Dendritic cell treated with granulocyte-macrophage colony-stimulating factor and Interleukin-4, amounts not matched to agents 40 ng/mL and 50 ng/mL, for 4 days (primary cell): ENCODE measurements around the gene SLC10A7.
"Not testable (repeated sequence)": the region's sequence is repeated elsewhere in the genome, so short reads cannot be mapped to it uniquely, and the experiment has no call there.

ENCODE experiments used
- H3K27ac Mint-ChIP-seq: one replicate; pipeline ENCODE4 v1.8.0; 2022; ENCODE audit warnings: mild to moderate bottlenecking, mixed read lengths
- H3K27me3 Mint-ChIP-seq: one replicate; pipeline ENCODE4 v1.8.0; 2022; ENCODE audit warnings: mild to moderate bottlenecking, mixed read lengths
- H3K36me3 Mint-ChIP-seq: one replicate; pipeline ENCODE4 v1.8.0; 2022; ENCODE audit warnings: low read depth, mixed read lengths
- H3K4me1 Mint-ChIP-seq: one replicate; pipeline ENCODE4 v1.8.0; 2022; ENCODE audit warnings: low read depth, mixed read lengths
- H3K4me3 Mint-ChIP-seq: one replicate; pipeline ENCODE4 v1.8.0; 2022; ENCODE audit warnings: mild to moderate bottlenecking, moderate library complexity, mixed read lengths
- H3K9me3 Mint-ChIP-seq: one replicate; pipeline ENCODE4 v1.8.0; 2022; ENCODE audit warnings: mixed read lengths
- intact Hi-C: fragments of 100-400 bp; cut with micrococcal nuclease; formaldehyde crosslinking; loops from one replicate; pipeline ENCODE4 v1.15.0; 2022

Gene SLC10A7

GRCh38 chr4:146398404-146398803 is 123.3 kb downstream of the SLC10A7 start:
- H3K4me1 Mint-ChIP-seq: no peaks in the 10 kb centered on the region
- no peaks in the 10 kb centered on the region for H3K36me3 Mint-ChIP-seq
- H3K4me3 Mint-ChIP-seq: no peak overlapping the region
- H3K9me3 Mint-ChIP-seq: no peaks in the 10 kb centered on the region
- H3K27me3 Mint-ChIP-seq: no peaks in the 10 kb centered on the region
- no peak overlapping the region for H3K27ac Mint-ChIP-seq
- intact Hi-C loops: no loop called here

GRCh38 chr4:146389561-146389960 is 132.2 kb downstream of the SLC10A7 start:
- no peak overlapping the region for H3K4me3 Mint-ChIP-seq
- no peaks in the 10 kb centered on the region for H3K36me3 Mint-ChIP-seq
- no peaks in the 10 kb centered on the region for H3K27me3 Mint-ChIP-seq
- intact Hi-C loops: no loop called here
- no peaks in the 10 kb centered on the region for H3K9me3 Mint-ChIP-seq
- no peaks in the 10 kb centered on the region for H3K4me1 Mint-ChIP-seq
- no peak overlapping the region for H3K27ac Mint-ChIP-seq

GRCh38 chr4:146382194-146382593 is 139.5 kb downstream of the SLC10A7 start:
- Mint-ChIP-seq H3K27ac (no peak overlapping the region), H3K27me3 (no peaks in the 10 kb centered on the region), H3K4me3 (no peak overlapping the region), H3K4me1 (no peaks in the 10 kb centered on the region), H3K9me3 (no peaks in the 10 kb centered on the region), H3K36me3 (no peaks in the 10 kb centered on the region)
- intact Hi-C loops: no loop called here

- Mint-ChIP-seq H3K9me3 (peaks cover 8% of the 10 kb centered on the region), H3K4me1 (no peaks in the 10 kb centered on the region), H3K4me3 (no peak overlapping the region), H3K27ac (no peak overlapping the region), H3K36me3 (no peaks in the 10 kb centered on the region), H3K27me3 (no peaks in the 10 kb centered on the region)
- intact Hi-C loops: no loop called here
Observed at GRCh38 chr4:146381263-146381872, 140.4 kb downstream of the SLC10A7 start.

- Mint-ChIP-seq H3K27ac (no peak overlapping the region), H3K9me3 (peaks cover 10% of the 10 kb centered on the region), H3K36me3 (no peaks in the 10 kb centered on the region), H3K4me3 (no peak overlapping the region), H3K4me1 (no peaks in the 10 kb centered on the region), H3K27me3 (no peaks in the 10 kb centered on the region)
- intact Hi-C loops: no loop called here
Observed at GRCh38 chr4:146379744-146380143, 142.0 kb downstream of the SLC10A7 start.

GRCh38 chr4:146371812-146372211 is 149.9 kb downstream of the SLC10A7 start:
- Mint-ChIP-seq H3K36me3 (no peaks in the 10 kb centered on the region), H3K9me3 (peaks cover 7% of the 10 kb centered on the region), H3K27me3 (no peaks in the 10 kb centered on the region), H3K4me1 (no peaks in the 10 kb centered on the region), H3K27ac (no peak overlapping the region), H3K4me3 (no peak overlapping the region)
- intact Hi-C loops: no loop called here

- Mint-ChIP-seq H3K9me3 (no peaks in the 10 kb centered on the region), H3K4me1 (no peaks in the 10 kb centered on the region), H3K4me3 (no peak overlapping the region), H3K27me3 (no peaks in the 10 kb centered on the region), H3K27ac (no peak overlapping the region), H3K36me3 (no peaks in the 10 kb centered on the region)
- intact Hi-C loops: no loop called here
Observed at GRCh38 chr4:146370841-146371240, 150.9 kb downstream of the SLC10A7 start.

GRCh38 chr4:146369446-146369845 is 152.3 kb downstream of the SLC10A7 start:
- no peak overlapping the region for H3K4me3 Mint-ChIP-seq
- H3K4me1 Mint-ChIP-seq: no peaks in the 10 kb centered on the region
- H3K27ac Mint-ChIP-seq: no peak overlapping the region
- intact Hi-C loops: no loop called here
- no peaks in the 10 kb centered on the region for H3K36me3 Mint-ChIP-seq
- H3K9me3 Mint-ChIP-seq: no peaks in the 10 kb centered on the region
- H3K27me3 Mint-ChIP-seq: no peaks in the 10 kb centered on the region

GRCh38 chr4:146368209-146368608 is 153.5 kb downstream of the SLC10A7 start:
- no peaks in the 10 kb centered on the region for H3K27me3 Mint-ChIP-seq
- peaks cover 3% of the 10 kb centered on the region for H3K9me3 Mint-ChIP-seq
- intact Hi-C loops: no loop called here
- no peak overlapping the region for H3K27ac Mint-ChIP-seq
- no peaks in the 10 kb centered on the region for H3K4me1 Mint-ChIP-seq
- H3K4me3 Mint-ChIP-seq: no peak overlapping the region
- no peaks in the 10 kb centered on the region for H3K36me3 Mint-ChIP-seq

GRCh38 chr4:146367347-146367746 is 154.4 kb downstream of the SLC10A7 start:
- no peaks in the 10 kb centered on the region for H3K27me3 Mint-ChIP-seq
- no peak overlapping the region for H3K4me3 Mint-ChIP-seq
- no peaks in the 10 kb centered on the region for H3K36me3 Mint-ChIP-seq
- H3K4me1 Mint-ChIP-seq: no peaks in the 10 kb centered on the region
- no peak overlapping the region for H3K27ac Mint-ChIP-seq
- intact Hi-C loops: no loop called here
- H3K9me3 Mint-ChIP-seq: peaks cover 12% of the 10 kb centered on the region

- Mint-ChIP-seq H3K4me3 (no peak overlapping the region), H3K27me3 (no peaks in the 10 kb centered on the region), H3K27ac (no peak overlapping the region), H3K36me3 (no peaks in the 10 kb centered on the region), H3K4me1 (no peaks in the 10 kb centered on the region), H3K9me3 (peaks cover 20% of the 10 kb centered on the region)
- intact Hi-C loops: no loop called here
Observed at GRCh38 chr4:146359771-146360170, 162.0 kb downstream of the SLC10A7 start.

GRCh38 chr4:146350114-146350513 is 171.6 kb downstream of the SLC10A7 start:
- H3K36me3 Mint-ChIP-seq, H3K4me3 Mint-ChIP-seq, H3K27ac Mint-ChIP-seq, intact Hi-C loops, H3K9me3 Mint-ChIP-seq, H3K4me1 Mint-ChIP-seq, H3K27me3 Mint-ChIP-seq: not testable (repeated sequence)

- Mint-ChIP-seq H3K27ac (no peak overlapping the region), H3K27me3 (no peaks in the 10 kb centered on the region), H3K4me3 (no peak overlapping the region), H3K4me1 (no peaks in the 10 kb centered on the region), H3K9me3 (no peaks in the 10 kb centered on the region), H3K36me3 (no peaks in the 10 kb centered on the region)
- intact Hi-C loops: no loop called here
Observed at GRCh38 chr4:146349306-146349705, 172.4 kb downstream of the SLC10A7 start.

GRCh38 chr4:146347822-146348221 is 173.9 kb downstream of the SLC10A7 start:
- Mint-ChIP-seq H3K4me1 (no peaks in the 10 kb centered on the region), H3K4me3 (no peak overlapping the region), H3K9me3 (no peaks in the 10 kb centered on the region), H3K27ac (no peak overlapping the region), H3K36me3 (no peaks in the 10 kb centered on the region), H3K27me3 (no peaks in the 10 kb centered on the region)
- intact Hi-C loops: no loop called here

GRCh38 chr4:146346276-146346675 is 175.5 kb downstream of the SLC10A7 start:
- Mint-ChIP-seq H3K27ac (no peak overlapping the region), H3K4me3 (no peak overlapping the region), H3K9me3 (no peaks in the 10 kb centered on the region), H3K36me3 (no peaks in the 10 kb centered on the region), H3K27me3 (no peaks in the 10 kb centered on the region), H3K4me1 (no peaks in the 10 kb centered on the region)
- intact Hi-C loops: no loop called here
